ENCODE results near the gene TTC6. TPM values are rescaled to one million over a fixed set of nuclear protein-coding genes. Genes with fewer than 3 reads are reported as not detected.
"Not testable (repeated sequence)": the region's sequence is repeated elsewhere in the genome, so short reads cannot be mapped to it uniquely, and the experiment has no call there.

Gene TTC6, protein sequence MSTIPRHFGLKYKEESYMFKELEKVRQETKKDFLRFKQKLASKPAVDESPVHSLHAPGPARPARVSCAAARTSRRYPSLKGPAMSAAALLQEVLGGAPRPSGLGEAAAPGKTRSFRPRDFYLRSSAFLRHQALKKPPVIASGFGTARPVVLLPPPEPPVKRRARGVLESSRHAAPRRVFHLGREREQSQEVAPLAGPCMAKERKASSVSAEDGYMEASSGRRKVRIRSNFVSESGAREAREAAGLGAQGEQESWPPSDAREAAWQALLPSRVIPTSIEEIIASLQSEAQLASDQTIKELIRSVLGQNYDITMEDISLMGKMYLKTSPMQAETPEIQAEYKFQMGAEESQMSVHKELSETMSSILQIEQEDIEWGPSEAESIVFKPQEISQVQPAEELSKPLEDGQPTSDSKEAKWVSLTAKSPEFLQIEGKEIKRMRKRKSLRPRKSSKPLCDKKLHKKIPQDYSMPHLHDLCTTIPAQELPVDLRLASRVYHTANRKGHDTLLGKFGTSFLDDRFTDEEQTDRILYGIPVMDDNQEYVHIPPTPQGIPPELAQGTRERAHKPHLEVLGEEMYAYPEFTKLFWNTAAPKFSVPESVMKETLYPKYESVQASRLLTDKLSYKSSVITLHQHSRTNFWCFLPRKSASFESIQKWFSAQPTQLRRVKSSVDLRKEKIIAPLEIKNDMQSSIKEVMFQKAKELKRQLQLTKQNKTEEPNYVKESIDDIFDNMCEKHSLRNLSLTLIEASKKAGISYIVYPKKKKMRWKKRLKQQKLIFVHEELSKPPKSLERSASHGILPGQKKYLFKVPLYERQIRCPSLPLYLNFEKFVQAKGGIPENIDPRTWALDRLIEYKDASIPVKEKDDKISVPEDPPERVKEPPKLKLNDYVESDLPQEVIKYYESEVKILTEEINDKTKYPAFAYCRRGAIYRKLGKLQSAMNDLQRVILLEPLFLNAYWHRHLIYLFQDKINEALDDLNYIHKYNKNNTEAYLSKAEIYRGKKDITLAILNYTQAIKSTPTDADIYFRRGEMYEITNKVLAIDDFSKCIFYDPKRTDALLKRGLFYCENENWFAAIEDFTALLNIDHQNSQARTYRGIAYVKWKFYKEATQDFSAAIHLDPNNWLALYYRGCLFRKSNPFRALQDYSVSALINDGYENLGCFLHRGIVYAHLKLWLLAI (N-terminal part only)
- under 0.01 TPM in 2 replicates for total RNA-seq

DNA sequence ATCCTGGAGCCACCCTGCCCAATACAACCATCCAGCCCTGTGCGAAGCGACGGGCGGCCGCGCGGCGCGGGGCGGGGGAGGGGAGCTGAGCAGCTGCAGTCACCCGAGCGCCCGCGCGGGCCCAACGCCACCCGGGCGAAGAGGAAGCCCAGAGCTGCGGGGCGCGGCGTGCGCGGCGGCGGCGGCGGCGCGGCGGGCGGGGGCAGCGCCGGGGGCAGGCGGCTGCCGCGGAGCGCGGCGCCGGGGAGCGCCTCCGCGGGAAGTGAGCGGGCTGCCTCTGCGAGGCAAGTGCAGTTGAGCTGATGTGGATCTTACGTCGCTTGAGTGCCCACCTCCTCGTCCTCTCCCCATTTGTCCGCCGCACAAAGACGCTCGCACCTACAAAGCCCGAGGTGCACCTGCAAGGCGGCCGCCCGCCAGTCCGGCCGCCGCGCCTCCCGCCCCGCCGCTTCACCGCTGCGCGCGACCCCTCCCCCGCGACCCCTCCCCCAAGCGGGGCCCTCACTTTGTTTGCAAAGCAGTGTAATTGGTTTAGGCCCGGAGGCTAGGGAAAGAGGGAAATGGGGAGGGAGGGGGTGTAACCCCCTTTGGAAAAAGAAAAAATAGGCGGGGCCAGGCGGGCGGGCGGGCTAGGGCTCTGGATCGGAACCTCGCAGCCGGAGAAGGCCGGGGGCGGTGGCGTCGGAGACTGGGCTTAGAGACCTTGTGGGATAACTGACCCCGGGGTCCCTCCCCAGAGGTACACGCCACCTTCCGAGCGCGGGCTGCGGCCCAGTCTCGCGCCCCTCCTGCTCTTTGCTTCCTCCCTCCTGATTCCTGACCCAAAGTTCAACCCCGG is at the start of gene TTC6, which contains the start of gene FOXA1:
TTC6 (plus strand) TSS at position 659 of the 838 bp plus-strand sequence. CDS start 26,436 bp downstream, outside the sequence.
FOXA1 (minus strand) TSS at position 279 of the 838 bp plus-strand sequence; CDS start at position 2, 277 bp downstream.
- TF ChIP-seq, protein P1, sequence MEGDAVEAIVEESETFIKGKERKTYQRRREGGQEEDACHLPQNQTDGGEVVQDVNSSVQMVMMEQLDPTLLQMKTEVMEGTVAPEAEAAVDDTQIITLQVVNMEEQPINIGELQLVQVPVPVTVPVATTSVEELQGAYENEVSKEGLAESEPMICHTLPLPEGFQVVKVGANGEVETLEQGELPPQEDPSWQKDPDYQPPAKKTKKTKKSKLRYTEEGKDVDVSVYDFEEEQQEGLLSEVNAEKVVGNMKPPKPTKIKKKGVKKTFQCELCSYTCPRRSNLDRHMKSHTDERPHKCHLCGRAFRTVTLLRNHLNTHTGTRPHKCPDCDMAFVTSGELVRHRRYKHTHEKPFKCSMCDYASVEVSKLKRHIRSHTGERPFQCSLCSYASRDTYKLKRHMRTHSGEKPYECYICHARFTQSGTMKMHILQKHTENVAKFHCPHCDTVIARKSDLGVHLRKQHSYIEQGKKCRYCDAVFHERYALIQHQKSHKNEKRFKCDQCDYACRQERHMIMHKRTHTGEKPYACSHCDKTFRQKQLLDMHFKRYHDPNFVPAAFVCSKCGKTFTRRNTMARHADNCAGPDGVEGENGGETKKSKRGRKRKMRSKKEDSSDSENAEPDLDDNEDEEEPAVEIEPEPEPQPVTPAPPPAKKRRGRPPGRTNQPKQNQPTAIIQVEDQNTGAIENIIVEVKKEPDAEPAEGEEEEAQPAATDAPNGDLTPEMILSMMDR (IDR thresholded peaks at IDR 0.05; ENCODE audit: insufficient read depth, low read depth, low read length) = no peak
- peak within 1 kb of the TSS; percentile 65 for H3K4me3 ChIP-seq (ENCODE audit: low read depth, low read length)
- DNase-seq (ENCODE audit: low read depth) = peak; percentile 27

DNA sequence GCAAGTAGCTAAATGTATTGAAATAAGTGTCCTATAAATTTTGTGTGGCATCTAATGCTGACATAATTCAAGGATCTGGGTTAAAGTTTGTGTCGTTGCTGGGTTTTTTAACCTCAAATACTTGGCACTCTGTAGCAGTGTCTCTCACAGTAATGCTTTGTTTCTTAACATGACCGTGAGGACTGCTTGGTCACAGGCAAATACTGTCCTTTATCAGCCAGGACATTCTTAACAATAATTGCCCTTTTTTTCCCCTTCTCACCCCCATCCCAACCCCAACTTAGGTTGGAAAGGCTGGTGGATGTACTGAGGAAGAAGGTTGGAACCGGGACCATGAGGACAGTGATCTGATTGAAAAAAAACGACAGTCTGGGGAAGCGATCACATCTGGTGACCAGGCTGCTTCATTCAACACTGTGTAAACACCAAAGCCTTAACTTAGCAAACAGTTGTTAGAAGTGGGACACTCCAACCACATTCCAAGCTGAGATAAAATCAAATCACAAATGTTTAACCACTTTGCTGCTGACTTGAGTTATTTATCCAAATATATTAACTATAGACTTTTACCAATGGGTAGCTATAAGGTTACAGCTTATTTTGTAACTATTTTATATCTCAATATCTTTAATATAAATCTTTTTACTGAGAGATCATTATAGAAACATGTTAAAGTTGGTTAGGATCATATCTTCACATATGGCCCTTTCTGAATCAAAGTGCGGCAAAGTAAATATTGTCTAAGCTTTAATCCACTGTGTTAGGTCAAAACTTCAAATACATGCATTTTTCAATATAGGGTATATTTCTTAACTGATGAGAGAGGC is 48.6 kb upstream of the TTC6 start:
- H3K4me3 ChIP-seq (ENCODE audit: low read depth, low read length) = no peak overlapping the region
- DNase-seq (ENCODE audit: low read depth) = peak; percentile 56
- TF ChIP-seq, protein P1 (IDR thresholded peaks at IDR 0.05; ENCODE audit: insufficient read depth, low read depth, low read length) = no peak

DNA sequence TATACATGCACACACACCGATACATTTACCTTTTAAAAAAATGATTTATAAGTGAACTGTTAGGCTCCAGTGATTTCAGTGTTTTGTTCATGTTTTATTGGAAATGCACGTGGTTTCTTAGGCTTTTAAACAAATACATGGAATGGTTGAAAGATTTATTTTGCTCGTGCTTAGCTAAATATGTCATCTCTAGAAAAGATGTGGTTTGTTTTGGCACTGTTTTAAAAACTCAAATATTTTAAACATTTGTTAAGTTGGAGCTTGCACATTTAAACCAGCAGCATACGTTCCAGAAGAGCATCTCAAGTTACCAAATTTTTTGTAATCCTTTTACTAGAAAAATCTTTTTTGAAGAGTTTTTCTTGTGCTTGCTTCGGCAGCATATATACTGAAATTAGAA is 44.9 kb upstream of the TTC6 start:
- TF ChIP-seq, protein P1 (IDR thresholded peaks at IDR 0.05; ENCODE audit: insufficient read depth, low read depth, low read length) = no peak
- peak; percentile 30 for DNase-seq (ENCODE audit: low read depth)
- no peak overlapping the region for H3K4me3 ChIP-seq (ENCODE audit: low read depth, low read length)

DNA sequence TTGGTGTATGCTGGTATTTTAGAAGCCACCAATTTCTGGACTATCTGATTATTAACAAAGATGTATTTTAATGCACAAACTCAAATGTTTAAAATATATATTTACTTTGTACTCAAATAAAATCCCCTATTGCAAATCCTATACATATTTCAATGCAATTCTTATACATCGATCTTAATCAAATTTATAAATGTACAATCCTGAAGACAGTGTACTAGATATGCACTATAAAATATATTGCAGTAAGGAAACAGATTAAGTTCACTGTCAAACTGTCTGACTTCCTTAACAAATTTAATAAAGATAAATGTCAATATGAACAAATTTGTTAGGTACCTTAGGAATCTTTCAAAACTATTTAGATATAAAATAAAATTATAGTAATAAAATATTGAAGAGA is 44.3 kb upstream of the TTC6 start:
- no peak overlapping the region for H3K4me3 ChIP-seq (ENCODE audit: low read depth, low read length)
- no peak for DNase-seq (ENCODE audit: low read depth)
- TF ChIP-seq, protein P1 (IDR thresholded peaks at IDR 0.05; ENCODE audit: insufficient read depth, low read depth, low read length) = no peak

DNA sequence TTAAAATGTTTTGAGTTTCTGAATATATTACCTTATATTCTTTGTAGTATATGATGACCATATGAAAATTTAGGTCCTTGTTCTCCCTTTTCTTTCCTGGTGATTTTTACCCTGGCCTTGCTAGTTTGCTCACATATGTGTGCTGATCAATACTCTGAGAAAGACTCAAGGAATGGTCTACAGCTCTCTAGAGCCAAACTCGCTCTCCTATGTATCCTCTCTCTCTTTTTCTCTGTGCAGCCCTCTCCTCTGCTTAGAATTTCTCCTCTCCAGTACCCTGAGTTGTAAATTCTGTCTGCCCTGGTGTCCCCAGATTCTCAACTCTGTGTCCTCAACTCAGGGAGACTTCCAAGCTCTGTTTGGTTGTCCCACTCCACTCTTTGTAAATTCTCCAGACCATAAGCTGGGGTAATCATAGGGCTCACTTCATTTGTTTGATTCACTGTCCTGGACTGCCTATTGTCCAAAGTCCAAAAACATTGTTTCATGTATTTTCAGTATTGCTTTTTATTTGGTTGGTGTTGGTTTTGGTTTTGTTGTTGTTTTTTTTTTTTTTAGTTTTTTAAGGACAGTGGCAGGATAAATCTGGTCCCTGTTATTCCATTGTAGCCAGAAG is 41.4 kb upstream of the TTC6 start:
- TF ChIP-seq, protein P1 (IDR thresholded peaks at IDR 0.05; ENCODE audit: insufficient read depth, low read depth, low read length) = no peak
- no peak for DNase-seq (ENCODE audit: low read depth)

DNA sequence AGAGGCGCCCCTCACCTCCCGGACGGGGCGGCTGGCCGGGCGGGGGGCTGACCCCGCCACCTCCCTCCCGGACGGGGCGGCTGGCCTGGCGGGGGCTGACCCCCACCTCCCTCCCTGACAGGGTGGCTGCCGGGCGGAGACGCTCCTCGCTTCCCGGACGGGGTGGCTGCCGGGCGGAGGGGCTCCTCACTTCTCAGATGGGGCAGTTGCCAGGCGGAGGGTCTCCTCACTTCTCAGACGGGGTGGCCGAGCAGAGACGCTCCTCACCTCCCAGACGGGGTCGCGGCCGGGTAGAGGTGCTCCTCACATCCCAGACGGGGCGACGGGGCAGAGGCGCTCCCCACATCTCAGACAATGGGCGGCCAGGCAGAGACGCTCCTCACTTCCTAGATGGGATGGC is 39.8 kb upstream of the TTC6 start:
- not testable (repeated sequence) for H3K4me3 ChIP-seq (ENCODE audit: low read depth, low read length); DNase-seq (ENCODE audit: low read depth)

More for the DNA sequence above, 41.4 kb upstream of the TTC6 start:
- H3K4me3 ChIP-seq (ENCODE audit: low read depth, low read length) = no peak overlapping the region

All from fibroblast of villous mesenchyme (primary cell).